ENCODE data around the gene GPR68. TPM values are rescaled to one million over a fixed set of nuclear protein-coding genes. Genes with fewer than 3 reads are reported as not detected.

Gene GPR68
- total and polyA plus RNA-seq, 2 experiments from 2014 or later, result 0.20 to 0.42 TPM

DNA sequence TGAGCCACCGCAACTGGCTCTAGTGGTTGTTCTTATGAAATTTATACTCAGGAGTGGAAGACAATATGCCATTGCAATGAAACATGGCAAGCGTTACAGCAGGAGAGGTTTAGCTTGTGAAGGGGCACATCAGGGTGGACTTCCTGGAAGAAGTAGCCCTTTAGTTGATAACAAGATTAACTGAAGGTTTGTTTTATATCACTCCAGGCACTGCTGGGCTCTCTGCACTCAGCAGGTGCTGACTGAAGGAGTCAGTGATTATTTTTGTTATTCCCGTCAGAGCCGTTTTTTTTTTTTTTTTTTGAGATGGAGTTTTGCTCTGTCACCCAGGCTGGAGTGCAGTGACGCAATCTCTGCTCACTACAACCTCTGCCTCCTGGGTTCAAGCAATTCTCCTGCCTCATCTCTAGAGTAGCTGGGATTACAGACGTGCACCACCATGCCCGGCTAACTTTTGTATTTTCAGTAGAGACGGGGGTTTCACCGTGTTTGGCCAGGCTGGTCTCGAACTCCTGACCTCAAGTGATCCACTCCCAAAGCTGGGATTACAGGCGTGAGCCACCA is 17.6 kb upstream of the GPR68 start:
- Histone ChIP-seq H3K9me2 (replicated peaks; ENCODE audit: insufficient read depth) (no peaks in the 10 kb centered on the region), H4K20me1 (ENCODE audit: insufficient read depth, poor library complexity, severe bottlenecking) (no peaks in the 10 kb centered on the region), H3K9me3 (ENCODE audit: low read depth) (no peaks in the 10 kb centered on the region), H3K4me2 (no peak overlapping the region), H2AFZ (no peak overlapping the region), H3K27me3 (no peaks in the 10 kb centered on the region), H3K27ac (no peak overlapping the region), H3K79me2 (no peaks in the 10 kb centered on the region), H3K4me3 (no peak overlapping the region), H3K4me1 (ENCODE audit: insufficient read depth) (peaks cover 7% of the 10 kb centered on the region), H3K36me3 (replicated peaks; ENCODE audit: insufficient read depth, low read depth) (no peaks in the 10 kb centered on the region)
- WGBS (ENCODE audit: low lambda C conversion rate, missing lambda C conversion rate), result 92% methylated on average over 11 of the region's 11 CpGs
- TF ChIP-seq, protein P1, sequence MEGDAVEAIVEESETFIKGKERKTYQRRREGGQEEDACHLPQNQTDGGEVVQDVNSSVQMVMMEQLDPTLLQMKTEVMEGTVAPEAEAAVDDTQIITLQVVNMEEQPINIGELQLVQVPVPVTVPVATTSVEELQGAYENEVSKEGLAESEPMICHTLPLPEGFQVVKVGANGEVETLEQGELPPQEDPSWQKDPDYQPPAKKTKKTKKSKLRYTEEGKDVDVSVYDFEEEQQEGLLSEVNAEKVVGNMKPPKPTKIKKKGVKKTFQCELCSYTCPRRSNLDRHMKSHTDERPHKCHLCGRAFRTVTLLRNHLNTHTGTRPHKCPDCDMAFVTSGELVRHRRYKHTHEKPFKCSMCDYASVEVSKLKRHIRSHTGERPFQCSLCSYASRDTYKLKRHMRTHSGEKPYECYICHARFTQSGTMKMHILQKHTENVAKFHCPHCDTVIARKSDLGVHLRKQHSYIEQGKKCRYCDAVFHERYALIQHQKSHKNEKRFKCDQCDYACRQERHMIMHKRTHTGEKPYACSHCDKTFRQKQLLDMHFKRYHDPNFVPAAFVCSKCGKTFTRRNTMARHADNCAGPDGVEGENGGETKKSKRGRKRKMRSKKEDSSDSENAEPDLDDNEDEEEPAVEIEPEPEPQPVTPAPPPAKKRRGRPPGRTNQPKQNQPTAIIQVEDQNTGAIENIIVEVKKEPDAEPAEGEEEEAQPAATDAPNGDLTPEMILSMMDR (IDR thresholded peaks at IDR 0.05; ENCODE audit: poor library complexity), result no peak
- no peak for TF ChIP-seq EZH2 (IDR thresholded peaks at IDR 0.05; ENCODE audit: borderline replicate concordance)
- no peak for TF ChIP-seq EZH2phosphoT487 (IDR thresholded peaks at IDR 0.05; ENCODE audit: low read depth, severe bottlenecking, unreplicated experiment)
- no peak for DNase-seq (ENCODE audit: low spot score)

- TF ChIP-seq EZH2phosphoT487 (IDR thresholded peaks at IDR 0.05; ENCODE audit: low read depth, severe bottlenecking, unreplicated experiment), result no peak
- TF ChIP-seq EZH2 (IDR thresholded peaks at IDR 0.05; ENCODE audit: borderline replicate concordance), result no peak
- TF ChIP-seq, protein P1 (IDR thresholded peaks at IDR 0.05; ENCODE audit: poor library complexity), result no peak
- Histone ChIP-seq H2AFZ (no peak overlapping the region), H3K9me2 (replicated peaks; ENCODE audit: insufficient read depth) (no peaks in the 10 kb centered on the region), H3K27ac (no peak overlapping the region), H3K4me1 (ENCODE audit: insufficient read depth) (peaks cover 9% of the 10 kb centered on the region), H3K4me2 (no peak overlapping the region), H3K79me2 (no peaks in the 10 kb centered on the region), H3K27me3 (peaks cover 1% of the 10 kb centered on the region), H3K9me3 (ENCODE audit: low read depth) (no peaks in the 10 kb centered on the region), H4K20me1 (ENCODE audit: insufficient read depth, poor library complexity, severe bottlenecking) (no peaks in the 10 kb centered on the region), H3K36me3 (replicated peaks; ENCODE audit: insufficient read depth, low read depth) (no peaks in the 10 kb centered on the region), H3K4me3 (no peak overlapping the region)
- DNase-seq (ENCODE audit: low spot score), result no peak
- 99% methylated on average over 5 of the region's 5 CpGs for WGBS (ENCODE audit: low lambda C conversion rate, missing lambda C conversion rate)
Observed at GRCh38 chr14:91261115-91261514, 16.6 kb upstream of the GPR68 start.

DNA sequence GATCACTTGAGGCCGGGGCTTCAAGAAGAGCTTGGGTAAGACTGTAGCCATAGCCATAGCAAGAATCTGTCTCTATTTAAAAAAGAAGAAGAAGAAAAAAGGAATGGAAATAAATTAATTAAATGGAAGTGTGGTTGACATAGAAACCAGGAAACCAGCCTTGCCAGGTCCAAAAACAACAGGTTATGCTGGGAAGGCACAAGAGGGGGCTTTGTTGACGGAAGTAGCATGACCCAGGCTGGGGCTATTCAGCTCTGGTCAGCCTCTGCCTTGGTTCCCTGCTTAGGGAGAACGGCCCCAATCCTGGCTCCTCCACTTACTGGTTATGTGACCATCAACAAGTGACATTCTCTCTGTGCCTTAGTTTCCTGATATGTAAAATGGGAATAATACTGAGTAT is 14.4 kb upstream of the GPR68 start:
- no peak overlapping the region for H3K27ac ChIP-seq
- H3K4me1 ChIP-seq (ENCODE audit: insufficient read depth), result peaks cover 3% of the 10 kb centered on the region
- DNase-seq (ENCODE audit: low spot score), result no peak
- no peaks in the 10 kb centered on the region for H3K79me2 ChIP-seq
- no peak overlapping the region for H3K4me3 ChIP-seq
- no peak overlapping the region for H2AFZ ChIP-seq
- H4K20me1 ChIP-seq (ENCODE audit: insufficient read depth, poor library complexity, severe bottlenecking), result no peaks in the 10 kb centered on the region
- H3K9me3 ChIP-seq (ENCODE audit: low read depth), result no peaks in the 10 kb centered on the region
- WGBS (ENCODE audit: low lambda C conversion rate, missing lambda C conversion rate), result 97% methylated on average over 3 of the region's 3 CpGs
- peaks cover 9% of the 10 kb centered on the region for H3K27me3 ChIP-seq
- no peak overlapping the region for H3K4me2 ChIP-seq
- H3K36me3 ChIP-seq (replicated peaks; ENCODE audit: insufficient read depth, low read depth), result no peaks in the 10 kb centered on the region
- no peaks in the 10 kb centered on the region for H3K9me2 ChIP-seq (replicated peaks; ENCODE audit: insufficient read depth)
- no peak for TF ChIP-seq EZH2 (IDR thresholded peaks at IDR 0.05; ENCODE audit: borderline replicate concordance)
- TF ChIP-seq, protein P1 (IDR thresholded peaks at IDR 0.05; ENCODE audit: poor library complexity), result no peak
